ENCODE data around the gene MAGI2. TPM values are rescaled to one million over a fixed set of nuclear protein-coding genes. Genes with fewer than 3 reads are reported as not detected.

Gene MAGI2
- total RNA-seq, 2 donors from 2014 or later, result 3.9 to 10.5 TPM

GRCh38 chr7:78130446-78131215, 1322.8 kb downstream of the MAGI2 start:
- no peaks in the 10 kb centered on the region for H3K9me3 ChIP-seq
- intact Hi-C loops (cut with DNase I), result no loop called here
- TF ChIP-seq POLR2A (IDR thresholded peaks at IDR 0.05) (no peak), CTCF (IDR thresholded peaks at IDR 0.05) (no peak)
- no peak overlapping the region for H3K27ac ChIP-seq
- 60 to 73% methylated on average over 5 of the region's 5 CpGs for WGBS, 2 donors
- H3K4me1 ChIP-seq, result no peaks in the 10 kb centered on the region
- ATAC-seq, result no peak
- no peaks in the 10 kb centered on the region for H3K36me3 ChIP-seq (replicated peaks in 1 of 2; ENCODE audit: insufficient read depth in 1 of 2, low read depth in 2 of 2)
- no peak for DNase-seq
- no peaks in the 10 kb centered on the region for H3K27me3 ChIP-seq
- H3K4me3 ChIP-seq, result no peak overlapping the region

GRCh38 chr7:78129865-78130264, 1323.6 kb downstream of the MAGI2 start:
- no peak overlapping the region for H3K27ac ChIP-seq
- no peaks in the 10 kb centered on the region for H3K36me3 ChIP-seq (replicated peaks in 1 of 2; ENCODE audit: insufficient read depth in 1 of 2, low read depth in 2 of 2)
- TF ChIP-seq CTCF (IDR thresholded peaks at IDR 0.05) (no peak), POLR2A (IDR thresholded peaks at IDR 0.05) (no peak)
- H3K4me1 ChIP-seq, result no peaks in the 10 kb centered on the region
- DNase-seq, result no peak
- no peak overlapping the region for H3K4me3 ChIP-seq
- intact Hi-C loops (cut with DNase I), result no loop called here
- H3K27me3 ChIP-seq, result no peaks in the 10 kb centered on the region
- 85 to 94% methylated on average over 4 of the region's 4 CpGs for WGBS, 2 donors
- H3K9me3 ChIP-seq, result no peaks in the 10 kb centered on the region
- ATAC-seq, result no peak

DNA sequence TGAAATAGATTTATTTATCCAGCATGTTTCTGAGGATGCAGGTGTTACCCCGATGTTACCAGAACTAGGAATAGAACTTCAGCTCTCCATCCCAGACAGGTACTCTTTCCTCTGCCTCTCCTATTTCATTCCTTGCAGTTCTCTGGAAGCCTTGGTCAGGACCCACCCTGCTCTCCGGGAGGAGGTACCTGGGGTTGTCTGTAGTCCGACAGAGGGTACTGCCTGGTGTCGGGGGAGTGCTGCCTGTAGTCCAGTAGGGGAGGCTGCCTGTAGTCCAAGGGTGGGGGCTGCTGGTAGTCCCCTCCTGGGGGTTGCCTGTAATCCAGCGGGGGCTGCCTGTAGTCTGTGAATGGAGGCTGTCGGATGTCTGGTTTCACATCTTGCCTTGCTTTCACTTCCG, 1326.5 kb downstream of the MAGI2 start:
- 70 to 78% methylated on average over 7 of the region's 7 CpGs for WGBS, 2 donors
- H3K27me3 ChIP-seq, result no peaks in the 10 kb centered on the region
- no peak for TF ChIP-seq CTCF (IDR thresholded peaks at IDR 0.05)
- TF ChIP-seq POLR2A (IDR thresholded peaks at IDR 0.05), result no peak
- no peaks in the 10 kb centered on the region for H3K4me1 ChIP-seq
- no peaks in the 10 kb centered on the region for H3K9me3 ChIP-seq
- intact Hi-C loops (cut with DNase I), result no loop called here
- no peak overlapping the region for H3K4me3 ChIP-seq
- H3K27ac ChIP-seq, result no peak overlapping the region
- no peak for ATAC-seq
- H3K36me3 ChIP-seq (replicated peaks in 1 of 2; ENCODE audit: insufficient read depth in 1 of 2, low read depth in 2 of 2), result no peaks in the 10 kb centered on the region
- DNase-seq, result no peak

- Histone ChIP-seq H3K4me1 (no peaks in the 10 kb centered on the region), H3K36me3 (replicated peaks in 1 of 2; ENCODE audit: insufficient read depth in 1 of 2, low read depth in 2 of 2) (no peaks in the 10 kb centered on the region), H3K27me3 (no peaks in the 10 kb centered on the region), H3K9me3 (no peaks in the 10 kb centered on the region), H3K4me3 (no peak overlapping the region), H3K27ac (no peak overlapping the region)
- ATAC-seq (no peak), DNase-seq (no peak)
- TF ChIP-seq CTCF (IDR thresholded peaks at IDR 0.05) (no peak), POLR2A (IDR thresholded peaks at IDR 0.05) (no peak)
- intact Hi-C loops (cut with DNase I), result no loop called here
- 30 to 31% methylated on average over 2 of the region's 2 CpGs for WGBS, 2 donors
Measured at GRCh38 chr7:78125884-78126283, 1327.6 kb downstream of the MAGI2 start.

GRCh38 chr7:78124216-78124615, 1329.3 kb downstream of the MAGI2 start:
- H3K9me3 ChIP-seq, result no peaks in the 10 kb centered on the region
- no peak overlapping the region for H3K4me3 ChIP-seq
- no peaks in the 10 kb centered on the region for H3K27me3 ChIP-seq
- no peak overlapping the region for H3K27ac ChIP-seq
- TF ChIP-seq POLR2A (IDR thresholded peaks at IDR 0.05), result no peak
- TF ChIP-seq CTCF (IDR thresholded peaks at IDR 0.05), result no peak
- WGBS, 2 donors, result 83 to 86% methylated on average over 4 of the region's 4 CpGs
- H3K36me3 ChIP-seq (replicated peaks in 1 of 2; ENCODE audit: insufficient read depth in 1 of 2, low read depth in 2 of 2), result no peaks in the 10 kb centered on the region
- ATAC-seq, result no peak
- no peaks in the 10 kb centered on the region for H3K4me1 ChIP-seq
- DNase-seq, result no peak
- intact Hi-C loops (cut with DNase I), result no loop called here

Measured in body of pancreas (tissue), 4 donors.